ENCODE measurements around the gene ZNF613. TPM values are rescaled to one million over a fixed set of nuclear protein-coding genes. Genes with fewer than 3 reads are reported as not detected.

Gene ZNF613
- total RNA-seq, 1 experiment from 2014 or later = 3.1 TPM

DNA sequence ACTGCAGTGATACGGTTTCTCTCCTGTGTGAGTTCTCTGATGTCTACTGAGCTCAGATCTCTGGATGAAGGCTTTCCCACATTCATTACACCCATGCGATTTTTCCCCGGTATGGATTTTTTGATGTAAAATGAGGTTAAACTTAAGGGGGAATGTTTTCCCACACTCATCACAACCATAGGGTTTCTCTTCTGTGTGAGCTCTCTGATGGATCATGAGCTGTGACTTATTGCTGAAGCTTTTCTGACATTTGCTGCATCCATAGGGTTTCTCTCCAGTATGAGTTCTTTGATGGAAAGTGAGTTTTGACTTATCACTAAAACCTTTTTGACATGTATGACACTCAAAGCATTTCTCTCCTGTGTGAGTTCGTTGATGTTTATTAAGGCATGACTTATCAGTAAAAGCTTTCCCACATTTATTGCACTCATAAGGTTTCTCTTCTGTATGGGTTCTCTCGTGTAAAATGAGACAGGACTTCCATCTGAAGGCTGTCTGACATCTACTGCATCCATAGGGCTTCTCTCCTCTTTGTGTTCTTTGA lies 11.9 kb upstream of the ZNF613 start:
- H3K27me3 ChIP-seq (ENCODE audit: low read length) = no peaks in the 10 kb centered on the region
- H3K79me2 ChIP-seq (ENCODE audit: low read length) = no peaks in the 10 kb centered on the region
- H3K4me2 ChIP-seq (ENCODE audit: low read length) = no peak overlapping the region
- CTCF ChIA-PET = no interaction called here
- H4K20me1 ChIP-seq (ENCODE audit: low read length) = no peaks in the 10 kb centered on the region
- DNase-seq (no peak), ATAC-seq (no peak)
- H3K36me3 ChIP-seq (ENCODE audit: low read depth, low read length) = 0 out of 2 replicates have a peak, but pooled peaks cover 4% of the 10 kb centered on the region
- H3K27ac ChIP-seq (ENCODE audit: low read length) = no peak overlapping the region
- no peak overlapping the region for H2AFZ ChIP-seq (ENCODE audit: low read length)
- BruUV-seq (replicated peaks) = no TSS peak
- no peaks in the 10 kb centered on the region for H3F3A ChIP-seq (ENCODE audit: low read length, unreplicated experiment)
- TF ChIP-seq EZH2 (IDR thresholded peaks at IDR 0.05; ENCODE audit: low read length, unreplicated experiment) (no peak), EZH2phosphoT487 (IDR thresholded peaks at IDR 0.05; ENCODE audit: borderline replicate concordance, low read length) (no peak)
- TF ChIP-seq, protein P1, sequence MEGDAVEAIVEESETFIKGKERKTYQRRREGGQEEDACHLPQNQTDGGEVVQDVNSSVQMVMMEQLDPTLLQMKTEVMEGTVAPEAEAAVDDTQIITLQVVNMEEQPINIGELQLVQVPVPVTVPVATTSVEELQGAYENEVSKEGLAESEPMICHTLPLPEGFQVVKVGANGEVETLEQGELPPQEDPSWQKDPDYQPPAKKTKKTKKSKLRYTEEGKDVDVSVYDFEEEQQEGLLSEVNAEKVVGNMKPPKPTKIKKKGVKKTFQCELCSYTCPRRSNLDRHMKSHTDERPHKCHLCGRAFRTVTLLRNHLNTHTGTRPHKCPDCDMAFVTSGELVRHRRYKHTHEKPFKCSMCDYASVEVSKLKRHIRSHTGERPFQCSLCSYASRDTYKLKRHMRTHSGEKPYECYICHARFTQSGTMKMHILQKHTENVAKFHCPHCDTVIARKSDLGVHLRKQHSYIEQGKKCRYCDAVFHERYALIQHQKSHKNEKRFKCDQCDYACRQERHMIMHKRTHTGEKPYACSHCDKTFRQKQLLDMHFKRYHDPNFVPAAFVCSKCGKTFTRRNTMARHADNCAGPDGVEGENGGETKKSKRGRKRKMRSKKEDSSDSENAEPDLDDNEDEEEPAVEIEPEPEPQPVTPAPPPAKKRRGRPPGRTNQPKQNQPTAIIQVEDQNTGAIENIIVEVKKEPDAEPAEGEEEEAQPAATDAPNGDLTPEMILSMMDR (conservative IDR thresholded peaks at IDR 0.05; ENCODE audit: low read depth, low read length) = no peak
- no peak overlapping the region for H3K4me3 ChIP-seq (ENCODE audit: low read length)
- no peaks in the 10 kb centered on the region for H3K4me1 ChIP-seq (ENCODE audit: insufficient read depth, low read length)
- intact Hi-C loops (cut with micrococcal nuclease) = no loop called here
- POLR2A ChIA-PET (ENCODE audit: unreplicated experiment) = no interaction called here
- no peaks in the 10 kb centered on the region for H3K9me2 ChIP-seq (replicated peaks; ENCODE audit: low read length)
- no peak overlapping the region for H3K9ac ChIP-seq (ENCODE audit: low read length)
- peaks cover 74% of the 10 kb centered on the region for H3K9me3 ChIP-seq (ENCODE audit: low read length)

DNA sequence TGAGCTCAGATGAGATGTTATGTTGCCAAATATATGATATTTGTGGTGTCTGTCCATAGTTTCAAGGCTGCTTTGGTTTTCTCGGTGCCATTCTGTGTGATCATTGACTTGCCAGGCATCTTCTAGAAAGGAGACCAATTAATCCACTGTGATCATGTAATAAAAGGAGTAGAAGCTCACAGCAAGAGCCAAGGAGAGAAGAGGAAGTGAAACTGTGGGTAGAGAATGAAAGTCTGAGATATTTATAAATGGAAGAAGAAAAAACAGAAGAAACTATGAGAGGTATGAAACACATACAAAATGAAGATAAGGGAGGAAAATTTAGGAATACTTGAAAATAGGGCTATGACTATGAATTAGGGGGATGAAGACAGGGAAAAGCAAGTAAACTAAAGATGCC lies 11.1 kb upstream of the ZNF613 start:
- Histone ChIP-seq H3K9me3 (ENCODE audit: low read length) (peaks cover 75% of the 10 kb centered on the region), H3K27ac (ENCODE audit: low read length) (no peak overlapping the region), H4K20me1 (ENCODE audit: low read length) (no peaks in the 10 kb centered on the region), H3K9me2 (replicated peaks; ENCODE audit: low read length) (no peaks in the 10 kb centered on the region), H2AFZ (ENCODE audit: low read length) (no peak overlapping the region), H3K9ac (ENCODE audit: low read length) (no peak overlapping the region), H3K4me3 (ENCODE audit: low read length) (no peak overlapping the region), H3K36me3 (ENCODE audit: low read depth, low read length) (0 out of 2 replicates have a peak, but pooled peaks cover 4% of the 10 kb centered on the region), H3K4me1 (ENCODE audit: insufficient read depth, low read length) (no peaks in the 10 kb centered on the region), H3F3A (ENCODE audit: low read length, unreplicated experiment) (no peaks in the 10 kb centered on the region), H3K27me3 (ENCODE audit: low read length) (no peaks in the 10 kb centered on the region), H3K4me2 (ENCODE audit: low read length) (no peak overlapping the region), H3K79me2 (ENCODE audit: low read length) (no peaks in the 10 kb centered on the region)
- ATAC-seq = no peak
- ChIA-PET CTCF (no interaction called here), POLR2A (ENCODE audit: unreplicated experiment) (no interaction called here)
- no peak for DNase-seq
- TF ChIP-seq EZH2phosphoT487 (IDR thresholded peaks at IDR 0.05; ENCODE audit: borderline replicate concordance, low read length) (no peak), EZH2 (IDR thresholded peaks at IDR 0.05; ENCODE audit: low read length, unreplicated experiment) (no peak)
- TF ChIP-seq, protein P1 (conservative IDR thresholded peaks at IDR 0.05; ENCODE audit: low read depth, low read length) = no peak
- intact Hi-C loops (cut with micrococcal nuclease) = no loop called here
- no TSS peak for BruUV-seq (replicated peaks)

DNA sequence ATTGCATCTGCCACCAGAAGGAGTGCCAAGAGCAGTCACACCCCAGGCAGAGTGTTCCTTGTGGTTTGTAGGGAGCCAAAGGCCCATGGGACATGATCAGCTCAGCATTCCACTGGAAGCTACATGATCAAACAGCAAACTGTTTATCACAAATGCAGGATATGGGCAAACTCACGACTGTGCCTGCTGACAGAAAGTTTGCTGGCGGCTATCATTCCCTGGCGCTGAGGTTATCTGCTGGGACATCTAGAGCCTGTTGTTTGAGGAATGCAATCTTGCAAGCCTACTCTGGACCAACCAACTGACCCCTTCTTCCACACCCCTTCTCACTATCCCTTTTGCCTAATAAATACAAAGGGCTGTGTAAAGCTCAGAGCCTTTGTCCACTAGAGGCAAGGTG lies 7.7 kb upstream of the ZNF613 start:
- CTCF ChIA-PET = no interaction called here

More for the DNA sequence above, 7.7 kb upstream of the ZNF613 start:
- intact Hi-C loops (cut with micrococcal nuclease) = loop anchor here (10.0 kb wide), 1 partner anchor 125 kb away; the partner anchor contains the start of gene ZNF432
- POLR2A ChIA-PET (ENCODE audit: unreplicated experiment) = no interaction called here
- no TSS peak for BruUV-seq (replicated peaks)
- H3K79me2 ChIP-seq (ENCODE audit: low read length) = no peaks in the 10 kb centered on the region
- no peaks in the 10 kb centered on the region for H4K20me1 ChIP-seq (ENCODE audit: low read length)
- H3K4me1 ChIP-seq (ENCODE audit: insufficient read depth, low read length) = no peaks in the 10 kb centered on the region
- DNase-seq = no peak
- no peak overlapping the region for H3K4me2 ChIP-seq (ENCODE audit: low read length)
- H3K9me3 ChIP-seq (ENCODE audit: low read length) = peaks cover 74% of the 10 kb centered on the region
- H3K27ac ChIP-seq (ENCODE audit: low read length) = no peak overlapping the region
- H3K4me3 ChIP-seq (ENCODE audit: low read length) = no peak overlapping the region
- H3F3A ChIP-seq (ENCODE audit: low read length, unreplicated experiment) = no peaks in the 10 kb centered on the region
- no peak for TF ChIP-seq EZH2phosphoT487 (IDR thresholded peaks at IDR 0.05; ENCODE audit: borderline replicate concordance, low read length)
- TF ChIP-seq, protein P1 (conservative IDR thresholded peaks at IDR 0.05; ENCODE audit: low read depth, low read length) = no peak
- no peak for TF ChIP-seq EZH2 (IDR thresholded peaks at IDR 0.05; ENCODE audit: low read length, unreplicated experiment)
- no peak for ATAC-seq
- H3K27me3 ChIP-seq (ENCODE audit: low read length) = no peaks in the 10 kb centered on the region
- no peak overlapping the region for H2AFZ ChIP-seq (ENCODE audit: low read length)
- peaks cover 4% of the 10 kb centered on the region; the same call in 1 of the 2 replicates for H3K36me3 ChIP-seq (ENCODE audit: low read depth, low read length)
- H3K9ac ChIP-seq (ENCODE audit: low read length) = no peak overlapping the region
- no peaks in the 10 kb centered on the region for H3K9me2 ChIP-seq (replicated peaks; ENCODE audit: low read length)
